ENCODE data around the gene JUNB. TPM values are rescaled to one million over a fixed set of nuclear protein-coding genes. Genes with fewer than 3 reads are reported as not detected.

The JUNB gene
- total RNA-seq, 2 experiments from 2014 or later = 142 to 191 TPM

- CTCF ChIA-PET = interaction anchor here (1.2 to 30.0 kb wide), 7 partner anchors 7 to 202 kb away, joined by 4 to 1017 read pairs (median 56); partner anchors contain the start of genes BEST2, HOOK2, JUNB and PRDX2
- Mint-ChIP-seq H3K4me1 (peaks cover 6% of the 10 kb centered on the region), H3K36me3 (no peaks in the 10 kb centered on the region), H3K27me3 (peaks cover 8% of the 10 kb centered on the region), H3K27ac (no peak overlapping the region), H3K4me3 (no peak overlapping the region), H3K9me3 (ENCODE audit: low read depth) (no peaks in the 10 kb centered on the region)
- DNase-seq (no peak), ATAC-seq (no peak)
Observed at GRCh38 chr19:12763100-12763499, 28.2 kb upstream of the JUNB start.

- Mint-ChIP-seq H3K4me3 (no peak overlapping the region), H3K36me3 (no peaks in the 10 kb centered on the region), H3K4me1 (peaks cover 9% of the 10 kb centered on the region), H3K9me3 (ENCODE audit: low read depth) (no peaks in the 10 kb centered on the region), H3K27ac (no peak overlapping the region), H3K27me3 (no peaks in the 10 kb centered on the region)
- CTCF ChIA-PET = interaction anchor here (0.7 to 30.0 kb wide), 15 partner anchors 8 to 211 kb away, joined by 3 to 1017 read pairs (median 10); partner anchors contain the start of genes BEST2, GET3, HOOK2 and JUNB
- ATAC-seq = no peak
- DNase-seq = no peak
Observed at GRCh38 chr19:12764698-12765097, 26.6 kb upstream of the JUNB start.

GRCh38 chr19:12766051-12766521 lies 25.2 kb upstream of the JUNB start:
- H3K4me3 Mint-ChIP-seq = peak overlapping the region; percentile 24
- peak; percentile 87 for ATAC-seq

GRCh38 chr19:12767150-12767549 lies 24.1 kb upstream of the JUNB start:
- DNase-seq (no peak), ATAC-seq (no peak)
- H3K4me3 Mint-ChIP-seq = no peak overlapping the region
- peaks cover 11% of the 10 kb centered on the region for H3K4me1 Mint-ChIP-seq
- no peak overlapping the region for H3K27ac Mint-ChIP-seq
- CTCF ChIA-PET = interaction anchor here (1.0 to 30.0 kb wide), 13 partner anchors 10 to 215 kb away, joined by 3 to 1017 read pairs (median 14); partner anchors contain the start of genes BEST2, DHPS, HOOK2 and JUNB
- no peaks in the 10 kb centered on the region for H3K9me3 Mint-ChIP-seq (ENCODE audit: low read depth)
- H3K36me3 Mint-ChIP-seq = no peaks in the 10 kb centered on the region
- no peaks in the 10 kb centered on the region for H3K27me3 Mint-ChIP-seq

More at GRCh38 chr19:12766051-12766521, 25.2 kb upstream of the JUNB start:
- Mint-ChIP-seq H3K27me3 (no peaks in the 10 kb centered on the region), H3K4me1 (peaks cover 9% of the 10 kb centered on the region), H3K36me3 (no peaks in the 10 kb centered on the region), H3K9me3 (ENCODE audit: low read depth) (no peaks in the 10 kb centered on the region), H3K27ac (no peak overlapping the region)
- CTCF ChIA-PET = interaction anchor here (0.6 to 30.0 kb wide), 38 partner anchors 8 to 215 kb away, joined by 3 to 1017 read pairs (median 5); partner anchors contain the start of genes BEST2, DHPS, GET3 and HOOK2
- peak; percentile 87 for DNase-seq

- Mint-ChIP-seq H3K27ac (no peak overlapping the region), H3K27me3 (no peaks in the 10 kb centered on the region), H3K36me3 (no peaks in the 10 kb centered on the region), H3K4me3 (no peak overlapping the region), H3K9me3 (ENCODE audit: low read depth) (no peaks in the 10 kb centered on the region), H3K4me1 (peaks cover 12% of the 10 kb centered on the region)
- ATAC-seq (no peak), DNase-seq (no peak)
- CTCF ChIA-PET = interaction anchor here (1.5 to 30.0 kb wide), 10 partner anchors 10 to 215 kb away, joined by 5 to 1017 read pairs (median 15); partner anchors contain the start of genes BEST2, DHPS, HOOK2 and JUNB
Observed at GRCh38 chr19:12767666-12768065, 23.6 kb upstream of the JUNB start.

GRCh38 chr19:12769689-12770088 lies 21.6 kb upstream of the JUNB start:
- Mint-ChIP-seq H3K27ac (no peak overlapping the region), H3K27me3 (no peaks in the 10 kb centered on the region), H3K36me3 (no peaks in the 10 kb centered on the region), H3K9me3 (ENCODE audit: low read depth) (no peaks in the 10 kb centered on the region), H3K4me3 (no peak overlapping the region), H3K4me1 (peaks cover 12% of the 10 kb centered on the region)
- CTCF ChIA-PET = interaction anchor here (1.2 to 30.0 kb wide), 6 partner anchors 9 to 196 kb away, joined by 3 to 1017 read pairs (median 68); partner anchors contain the start of genes BEST2, JUNB, PRDX2 and RNASEH2A
- DNase-seq = peak; percentile 69
- ATAC-seq = peak; percentile 73

GRCh38 chr19:12770922-12771321 lies 20.4 kb upstream of the JUNB start:
- DNase-seq = no peak

GRCh38 chr19:12772323-12772722 lies 19.0 kb upstream of the JUNB start:
- Mint-ChIP-seq H3K4me3 (no peak overlapping the region), H3K27ac (no peak overlapping the region), H3K9me3 (ENCODE audit: low read depth) (no peaks in the 10 kb centered on the region), H3K36me3 (no peaks in the 10 kb centered on the region), H3K4me1 (peaks cover 14% of the 10 kb centered on the region), H3K27me3 (no peaks in the 10 kb centered on the region)
- CTCF ChIA-PET = interaction anchor here (0.6 to 30.0 kb wide), 5 partner anchors 8 to 75 kb away, joined by 3 to 1017 read pairs (median 27); partner anchors contain the start of genes BEST2, JUNB, PRDX2 and RNASEH2A
- no peak for ATAC-seq
- no peak for DNase-seq

More at GRCh38 chr19:12770922-12771321, 20.4 kb upstream of the JUNB start:
- H3K9me3 Mint-ChIP-seq (ENCODE audit: low read depth) = no peaks in the 10 kb centered on the region
- H3K36me3 Mint-ChIP-seq = no peaks in the 10 kb centered on the region
- H3K27me3 Mint-ChIP-seq = no peaks in the 10 kb centered on the region
- CTCF ChIA-PET = interaction anchor here (10.9 to 30.0 kb wide), 2 partner anchors 15 to 28 kb away, joined by 132 to 1017 read pairs; partner anchors contain the start of genes BEST2, JUNB, PRDX2 and RNASEH2A
- H3K4me1 Mint-ChIP-seq = peaks cover 14% of the 10 kb centered on the region
- H3K4me3 Mint-ChIP-seq = no peak overlapping the region
- no peak for ATAC-seq
- no peak overlapping the region for H3K27ac Mint-ChIP-seq

GRCh38 chr19:12773571-12773970 lies 17.7 kb upstream of the JUNB start:
- H3K9me3 Mint-ChIP-seq (ENCODE audit: low read depth) = no peaks in the 10 kb centered on the region
- no peak for ATAC-seq
- H3K4me1 Mint-ChIP-seq = peaks cover 20% of the 10 kb centered on the region
- CTCF ChIA-PET = interaction anchor here (0.6 to 30.0 kb wide), 9 partner anchors 7 to 74 kb away, joined by 3 to 1017 read pairs (median 5); partner anchors contain the start of genes BEST2, JUNB, PRDX2 and RNASEH2A
- H3K27ac Mint-ChIP-seq = no peak overlapping the region
- no peak for DNase-seq
- H3K4me3 Mint-ChIP-seq = peak overlapping the region; percentile 5
- no peaks in the 10 kb centered on the region for H3K27me3 Mint-ChIP-seq
- H3K36me3 Mint-ChIP-seq = no peaks in the 10 kb centered on the region

- CTCF ChIA-PET = interaction anchor here (0.5 to 30.0 kb wide), 12 partner anchors 9 to 1843 kb away, joined by 3 to 1017 read pairs (median 7); partner anchors contain the start of genes JUNB, PRDX2, RNASEH2A and THSD8
- H3K27ac Mint-ChIP-seq = peak within 1 kb of the TSS; percentile 69
- H3K9me3 Mint-ChIP-seq (ENCODE audit: low read depth) = no peaks in the 10 kb centered on the region
- no peak for ATAC-seq
- H3K4me1 Mint-ChIP-seq = peaks cover 30% of the 10 kb centered on the region
- H3K4me3 Mint-ChIP-seq = peak within 1 kb of the TSS; percentile 66
- peak; percentile 56 for DNase-seq
- no peaks in the 10 kb centered on the region for H3K36me3 Mint-ChIP-seq
- no peaks in the 10 kb centered on the region for H3K27me3 Mint-ChIP-seq
Observed at GRCh38 chr19:12774588-12775555, 16.4 kb upstream of the JUNB start, which contains the start of gene HOOK2. Gene HOOK2 (minus strand): TSS chr19:12775552. CDS start chr19:12775449, 103 bp downstream.

GRCh38 chr19:12777217-12778016 lies 13.9 kb upstream of the JUNB start:
- ATAC-seq (peak; percentile 41), DNase-seq (peak; percentile 87)
- Mint-ChIP-seq H3K9me3 (ENCODE audit: low read depth) (no peaks in the 10 kb centered on the region), H3K27ac (peak overlapping the region; percentile 97), H3K36me3 (no peaks in the 10 kb centered on the region), H3K4me3 (peak overlapping the region; percentile 76), H3K27me3 (no peaks in the 10 kb centered on the region), H3K4me1 (peaks cover 37% of the 10 kb centered on the region)
- CTCF ChIA-PET = interaction anchor here (0.7 to 30.0 kb wide), 11 partner anchors 10 to 188 kb away, joined by 3 to 1017 read pairs (median 11); partner anchors contain the start of genes JUNB, PRDX2, RNASEH2A and THSD8
